Stimulated activated CD8-positive, alpha-beta memory T cell treated with anti-CD3 and anti-CD28 coated beads, Interleukin-12 subunit alpha, Interleukin-12 subunit beta, amount 100 ng/mL, for 24 hours (primary cell): ENCODE results near the gene GNG7.
"Not testable (repeated sequence)": the region's sequence is repeated elsewhere in the genome, so short reads cannot be mapped to it uniquely, and the experiment has no call there.

Experiments used
- DNase-seq: peaks from one replicate; pipeline ENCODE4 v3.0.0-alpha.2; 2020; ENCODE audit errors: extremely low read depth

GNG7 gene

DNA sequence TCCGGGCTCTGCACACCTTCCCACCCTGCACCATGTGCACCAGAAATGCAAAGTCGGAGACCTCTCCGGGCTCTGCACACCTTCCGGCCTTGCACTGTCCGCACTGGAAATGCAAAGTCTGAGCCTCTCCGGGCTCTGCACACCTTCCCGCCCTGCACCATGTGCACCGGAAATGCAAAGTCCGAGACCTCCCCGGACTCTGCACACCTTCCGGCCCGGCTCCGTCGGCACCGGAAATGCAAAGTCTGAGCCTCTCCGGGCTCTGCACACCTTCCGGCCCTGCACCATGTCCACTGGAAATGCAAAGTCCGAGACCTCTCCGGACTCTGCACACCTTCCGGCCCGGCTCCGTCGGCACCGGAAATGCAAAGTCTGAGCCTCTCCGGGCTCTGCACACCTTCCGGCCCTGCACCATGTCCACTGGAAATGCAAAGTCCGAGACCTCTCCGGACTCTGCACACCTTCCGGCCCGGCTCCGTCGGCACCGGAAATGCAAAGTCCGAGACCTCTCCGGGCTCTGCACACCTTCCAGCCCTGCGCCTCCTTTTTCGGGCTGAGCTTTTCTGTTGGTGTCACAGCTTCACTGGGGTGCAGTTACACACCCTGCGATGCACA is 59.3 kb downstream of the GNG7 start:
- not testable (repeated sequence) for DNase-seq

DNA sequence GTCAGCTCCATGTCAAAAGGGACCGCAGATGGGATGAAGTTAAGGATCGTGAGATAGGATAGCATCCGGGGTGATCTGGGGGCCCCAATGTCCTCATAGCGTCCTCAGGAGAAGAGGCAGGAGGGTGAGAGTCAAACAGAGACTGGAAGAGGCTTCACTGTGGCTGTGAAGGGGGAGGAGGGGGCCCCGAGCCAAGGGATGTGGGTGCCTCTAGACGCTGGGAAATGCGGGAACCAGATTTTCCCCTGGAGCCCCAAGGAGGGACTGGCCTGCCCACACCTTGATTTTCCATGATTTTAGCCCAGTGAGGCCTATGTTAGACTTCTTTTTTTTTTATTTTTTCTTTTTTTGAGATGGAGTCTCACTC is 61.2 kb downstream of the GNG7 start:
- DNase-seq = no peak

DNA sequence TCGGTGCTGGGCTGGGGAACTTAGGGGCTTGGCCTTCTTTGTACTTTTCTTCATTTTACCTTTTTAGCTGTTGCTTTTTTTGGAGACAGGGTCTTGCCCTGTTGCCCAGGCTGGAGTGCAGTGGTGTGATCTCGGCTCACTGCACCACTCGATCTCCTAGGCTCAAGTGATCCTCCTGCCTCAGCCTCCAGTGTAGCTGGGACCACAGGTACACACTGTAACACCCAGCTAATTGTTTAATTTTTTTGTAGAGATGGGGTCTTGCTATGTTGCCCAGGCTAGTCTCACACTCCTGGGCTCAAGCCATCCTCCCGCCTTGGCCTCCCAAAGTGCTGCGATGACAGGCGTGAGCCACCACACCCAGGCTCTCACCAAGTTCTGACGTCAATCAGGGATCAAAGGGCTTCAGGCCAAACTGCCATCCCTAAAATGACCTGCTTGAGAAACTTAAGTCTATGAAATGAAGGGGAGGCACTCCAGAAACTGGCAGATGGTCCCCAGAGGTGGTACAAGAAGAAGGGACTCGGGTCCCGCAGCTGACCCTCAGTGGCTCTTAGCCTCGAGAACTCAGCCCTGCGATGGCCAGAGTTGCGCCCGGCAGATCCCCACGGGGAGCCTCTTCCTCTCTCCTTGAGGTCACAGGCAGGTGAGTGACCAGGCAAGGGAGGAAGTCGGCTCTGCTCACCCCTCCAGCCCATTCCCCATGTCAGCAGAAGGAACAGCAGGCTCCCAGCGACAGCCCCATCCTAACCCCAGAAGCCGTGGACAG is 61.7 kb downstream of the GNG7 start:
- no peak for DNase-seq

- DNase-seq = no peak
Observed at GRCh38 chr19:2639999-2640398, 62.5 kb downstream of the GNG7 start.

- no peak for DNase-seq
Observed at GRCh38 chr19:2638417-2638940, 64.0 kb downstream of the GNG7 start.

- no peak for DNase-seq
Observed at GRCh38 chr19:2636897-2637683, 65.4 kb downstream of the GNG7 start.

DNA sequence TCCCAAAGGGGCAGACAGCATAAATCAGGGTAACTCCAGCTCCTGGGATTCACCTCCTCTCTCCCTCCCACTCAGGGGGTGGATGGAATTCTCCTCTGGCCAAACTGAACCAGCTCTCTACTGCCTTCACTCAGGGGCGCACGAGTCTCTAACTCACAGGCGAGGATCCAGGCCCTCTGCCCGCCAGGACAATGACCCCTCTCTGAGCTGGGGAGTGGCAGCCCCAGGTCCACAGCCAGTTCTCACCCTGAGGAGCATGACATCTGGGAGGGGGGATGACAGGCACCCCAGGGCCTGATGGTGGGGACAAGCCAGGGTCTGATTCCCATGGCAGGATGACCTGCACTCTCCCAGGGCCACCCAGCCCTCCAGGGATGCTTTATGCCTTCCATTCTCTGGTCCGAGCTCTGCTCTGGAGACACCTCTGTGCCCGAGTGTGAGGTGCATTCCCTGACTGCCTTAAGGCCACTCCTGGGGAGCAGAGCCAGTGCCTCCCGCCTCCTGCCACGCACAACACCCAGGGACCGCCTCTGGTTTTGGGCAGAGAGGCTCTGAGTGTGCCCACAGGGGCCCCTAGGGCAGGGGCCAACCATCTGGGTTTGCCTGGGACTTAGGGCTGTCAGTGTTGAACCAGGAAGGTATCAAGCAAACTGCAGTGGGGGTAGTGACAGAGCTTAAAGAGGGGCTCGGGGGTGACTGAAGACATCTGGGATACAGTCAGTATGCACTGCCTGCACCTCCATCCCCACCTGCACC is 66.2 kb downstream of the GNG7 start:
- no peak for DNase-seq

DNA sequence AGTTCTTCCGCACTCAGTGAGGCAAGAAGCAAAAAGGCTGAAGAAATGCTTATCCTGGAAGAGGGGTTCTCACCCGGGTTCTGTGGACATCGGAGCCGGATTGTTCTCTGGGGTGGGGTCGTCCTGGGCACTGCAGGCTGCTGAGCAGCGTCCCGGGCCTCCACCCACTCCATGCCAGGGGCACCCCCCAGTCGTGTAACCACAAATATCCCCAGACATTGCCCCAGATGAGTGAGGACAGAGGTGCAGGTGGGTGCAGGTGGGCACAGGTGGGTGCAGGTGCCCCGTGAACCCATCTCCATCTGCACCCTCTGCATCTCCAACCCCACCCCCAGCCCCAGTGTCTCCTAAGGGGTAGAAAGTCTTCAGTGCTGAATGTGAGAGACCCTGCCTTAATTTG is 67.5 kb downstream of the GNG7 start:
- DNase-seq = no peak

- no peak for DNase-seq
Observed at GRCh38 chr19:2634228-2634951, 68.1 kb downstream of the GNG7 start.

DNA sequence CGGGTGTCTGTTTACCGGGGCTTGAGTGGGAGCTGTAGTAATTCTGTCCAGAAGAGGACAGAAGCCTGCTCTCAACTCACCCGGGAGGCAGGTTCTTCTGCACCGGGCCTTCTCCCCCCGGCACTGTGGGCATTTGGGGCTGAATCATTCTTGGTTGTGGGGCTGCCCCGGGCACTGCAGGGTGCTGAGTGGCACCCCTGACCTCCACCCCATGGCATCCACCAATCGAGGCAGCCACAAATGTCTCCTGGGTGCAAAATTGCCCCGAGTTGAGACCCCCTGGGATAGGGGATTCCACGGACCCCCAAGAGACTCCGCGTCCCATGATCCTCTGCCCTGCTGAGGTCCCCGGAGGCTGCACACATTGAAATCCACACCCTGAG is 68.8 kb downstream of the GNG7 start:
- DNase-seq = no peak

GRCh38 chr19:2631213-2631821 is 71.2 kb downstream of the GNG7 start:
- no peak for DNase-seq

DNA sequence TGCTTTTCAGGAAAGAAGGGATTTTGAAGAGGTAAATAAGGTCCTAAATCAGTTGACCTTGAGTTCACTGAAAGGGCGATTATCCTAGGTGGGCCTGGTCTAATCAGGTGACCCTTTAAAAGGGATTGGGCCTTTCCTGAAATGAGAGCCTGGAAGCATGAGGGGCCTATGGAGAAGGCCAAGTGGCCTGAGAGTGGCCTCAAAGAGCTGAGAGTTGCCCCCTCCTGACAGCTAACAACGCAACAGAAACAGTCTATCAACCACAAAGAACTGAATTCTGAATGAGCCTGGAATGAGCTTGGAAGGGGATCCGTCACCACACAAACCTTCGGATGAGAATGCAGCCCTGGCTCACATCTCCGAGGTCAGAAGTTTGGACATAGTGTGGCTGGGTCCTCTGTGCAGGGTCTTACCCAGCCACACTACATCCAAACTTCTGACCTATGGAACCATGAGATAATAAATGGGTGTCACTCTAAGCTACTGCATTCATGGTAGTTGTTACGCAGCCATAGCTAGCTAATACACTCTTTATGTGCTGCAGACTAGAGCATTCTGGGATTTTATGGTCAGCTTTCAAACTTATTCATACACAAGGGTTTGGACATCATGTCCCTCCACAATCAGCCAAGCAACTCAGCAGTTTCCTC is 72.0 kb downstream of the GNG7 start:
- DNase-seq = no peak

DNA sequence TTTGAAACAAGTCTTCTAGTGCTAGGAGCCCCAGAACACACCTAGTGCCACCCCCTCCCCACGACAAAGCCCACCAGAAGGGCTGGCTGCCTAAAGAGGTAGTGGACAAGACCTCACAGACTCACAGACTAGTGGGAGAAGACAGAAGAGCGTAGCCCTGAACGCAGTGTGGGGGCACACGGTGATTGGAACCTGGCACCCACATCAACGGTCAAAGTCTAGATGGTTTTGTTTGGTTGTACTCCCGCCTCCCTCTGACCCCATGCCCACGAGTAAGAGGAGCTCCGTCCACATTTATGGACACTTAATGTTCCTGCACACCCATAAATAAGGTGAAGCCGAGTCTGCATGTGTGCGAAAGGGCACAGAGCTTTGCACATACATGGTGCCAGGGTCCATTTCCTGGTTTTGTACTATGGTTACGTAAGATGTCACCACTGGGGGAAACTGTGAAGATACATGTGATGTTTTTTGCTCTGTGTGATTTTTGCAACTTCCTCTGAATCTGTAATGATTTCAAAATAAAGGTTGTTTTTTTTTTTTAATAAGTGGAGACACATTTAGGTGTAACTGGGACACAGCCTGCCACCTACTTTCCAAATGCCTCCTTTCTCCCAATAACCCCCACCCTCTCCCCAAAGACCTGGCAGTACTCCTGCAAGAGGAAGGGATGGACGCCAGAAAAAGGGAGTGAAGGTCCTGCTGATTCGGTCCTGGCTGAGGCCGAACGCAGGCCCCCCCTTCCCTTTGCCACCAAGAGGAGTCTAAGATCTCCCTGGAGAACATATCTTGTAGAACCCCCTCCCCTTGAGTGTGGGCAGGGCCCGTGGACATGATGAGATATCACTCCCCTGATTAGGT is 72.8 kb downstream of the GNG7 start:
- DNase-seq = no peak

DNA sequence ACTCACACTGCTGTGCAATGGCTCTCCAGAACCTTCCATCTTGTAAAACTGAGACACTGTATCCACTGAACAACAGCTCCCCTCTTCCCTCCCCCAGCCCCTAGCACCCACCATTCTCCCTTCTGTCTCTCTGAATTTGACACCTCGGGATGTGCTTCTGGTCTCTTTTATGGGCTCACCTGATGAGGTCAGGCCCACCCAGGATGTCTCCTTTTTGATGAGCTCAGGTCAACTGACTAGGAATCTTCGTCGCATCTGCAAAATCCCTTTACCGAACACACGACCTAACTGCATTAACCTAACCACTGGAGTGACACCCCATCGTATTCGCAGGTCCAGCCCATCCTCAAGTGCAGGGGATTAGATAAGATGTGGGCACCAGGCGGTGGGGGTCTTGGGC is 73.9 kb downstream of the GNG7 start:
- no peak for DNase-seq

- DNase-seq = no peak
Observed at GRCh38 chr19:2627855-2628254, 74.6 kb downstream of the GNG7 start.

GRCh38 chr19:2627319-2627829 is 75.1 kb downstream of the GNG7 start:
- DNase-seq = no peak

DNA sequence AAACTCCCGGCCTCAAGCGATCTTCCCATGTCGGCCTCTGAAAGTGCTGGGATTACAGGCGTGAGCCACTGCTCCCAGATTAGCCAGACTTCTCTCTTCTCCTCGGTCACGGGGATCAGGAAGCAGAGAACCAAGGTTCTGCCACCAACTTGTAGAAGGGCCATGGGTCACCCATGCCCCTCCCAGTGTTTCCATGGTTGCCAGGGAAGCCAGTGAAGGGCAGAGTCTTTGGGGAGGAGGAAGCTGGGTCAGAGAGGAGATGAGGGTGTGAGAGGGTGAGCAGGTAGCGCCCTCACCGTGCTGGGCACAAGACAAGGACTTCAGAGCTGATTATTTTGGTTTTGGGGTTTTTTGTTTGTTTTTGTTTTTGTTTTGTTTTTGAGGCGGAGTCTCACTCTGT is 77.1 kb downstream of the GNG7 start:
- no peak for DNase-seq

GRCh38 chr19:2624537-2625091 is 77.9 kb downstream of the GNG7 start:
- DNase-seq = no peak

- no peak for DNase-seq
Observed at GRCh38 chr19:2623798-2624197, 78.7 kb downstream of the GNG7 start.
